HG03095 (cell line): ENCODE data around the gene CCND2.
A peak's percentile ranks its signal among the peaks of the same experiment; 100 is the strongest.
"Not testable (repeated sequence)": the region's sequence is repeated elsewhere in the genome, so short reads cannot be mapped to it uniquely, and the experiment has no call there.

Experiments used
- ATAC-seq: cut with Tn5 transposase; IDR thresholded peaks from one replicate; pipeline ENCODE4 v1.9.1; 2021; ENCODE audit warnings: moderate library complexity; ENCODE audit not compliant: unreplicated experiment

CCND2 gene

DNA sequence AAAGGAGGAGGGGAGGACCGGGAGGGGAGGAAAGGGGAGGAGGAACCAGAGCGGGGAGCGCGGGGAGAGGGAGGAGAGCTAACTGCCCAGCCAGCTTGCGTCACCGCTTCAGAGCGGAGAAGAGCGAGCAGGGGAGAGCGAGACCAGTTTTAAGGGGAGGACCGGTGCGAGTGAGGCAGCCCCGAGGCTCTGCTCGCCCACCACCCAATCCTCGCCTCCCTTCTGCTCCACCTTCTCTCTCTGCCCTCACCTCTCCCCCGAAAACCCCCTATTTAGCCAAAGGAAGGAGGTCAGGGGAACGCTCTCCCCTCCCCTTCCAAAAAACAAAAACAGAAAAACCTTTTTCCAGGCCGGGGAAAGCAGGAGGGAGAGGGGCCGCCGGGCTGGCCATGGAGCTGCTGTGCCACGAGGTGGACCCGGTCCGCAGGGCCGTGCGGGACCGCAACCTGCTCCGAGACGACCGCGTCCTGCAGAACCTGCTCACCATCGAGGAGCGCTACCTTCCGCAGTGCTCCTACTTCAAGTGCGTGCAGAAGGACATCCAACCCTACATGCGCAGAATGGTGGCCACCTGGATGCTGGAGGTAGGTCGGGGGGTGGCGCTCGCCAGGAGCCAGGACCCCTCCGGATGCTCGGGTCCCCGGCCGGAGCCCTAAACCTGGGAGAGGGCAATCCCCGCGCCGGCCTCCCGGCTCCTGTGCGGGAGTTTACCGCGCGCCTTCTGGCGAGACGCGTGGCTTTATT is at the start of gene CCND2:
Gene CCND2, plus strand, starts transcription at position 111 of the 744 bp plus-strand sequence. Its CDS starts 279 bp downstream, at position 390.
- peak; percentile 30 for ATAC-seq

DNA sequence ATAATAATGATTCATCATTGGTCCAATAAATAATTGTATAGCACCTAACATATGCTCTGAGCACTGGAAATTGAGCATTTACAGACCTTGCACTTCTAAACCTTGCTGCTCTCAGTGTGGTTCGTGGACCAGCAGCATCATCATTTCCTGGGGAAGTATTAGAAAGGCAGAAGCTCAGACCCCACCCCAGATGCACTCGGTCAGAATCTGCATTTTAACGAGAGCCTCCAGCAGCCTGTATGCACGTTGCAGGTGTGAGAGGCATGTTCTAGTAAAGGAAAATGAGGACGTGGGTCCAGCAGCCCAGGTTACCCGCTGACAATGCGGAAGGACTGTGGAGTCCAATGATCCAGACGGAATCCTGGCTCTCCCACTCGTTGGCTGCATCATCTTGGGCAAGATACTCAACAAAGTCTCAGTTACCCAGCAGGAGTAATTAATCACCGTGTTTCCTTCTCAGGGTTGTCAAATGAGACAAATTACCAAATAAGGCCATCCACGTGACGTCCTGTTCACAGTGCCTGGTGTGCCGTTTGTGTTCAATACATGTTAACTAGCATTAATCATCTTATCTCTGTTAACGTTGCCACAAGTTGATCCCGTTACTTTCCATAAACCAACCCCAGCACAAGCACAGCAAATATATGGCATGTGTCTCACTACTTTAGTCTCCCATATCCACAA is 49.2 kb upstream of the CCND2 start:
- ATAC-seq, result no peak

- ATAC-seq, result no peak
These were observed 48.0 kb upstream of the CCND2 start for GRCh38 chr12:4225571-4225970.

DNA sequence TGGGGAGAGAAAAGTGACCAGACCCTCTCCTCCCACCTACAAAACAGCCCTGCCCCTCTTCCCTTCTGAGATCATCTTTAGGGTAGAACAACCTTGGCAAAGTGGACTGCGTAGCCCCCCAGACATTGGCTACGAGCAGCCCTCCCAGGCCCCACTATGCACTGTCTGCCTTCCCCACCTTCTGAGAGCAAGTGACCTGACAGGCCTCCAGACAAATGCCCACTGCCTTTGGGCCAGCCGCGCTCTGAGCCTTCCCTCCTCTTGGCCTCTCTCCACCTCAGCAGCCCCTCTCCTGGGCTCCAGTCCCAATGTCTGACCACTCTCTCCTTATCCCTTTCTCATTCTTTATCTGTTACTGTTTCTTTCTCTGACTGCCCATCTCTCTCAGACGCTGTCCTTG is 46.5 kb upstream of the CCND2 start:
- ATAC-seq, result no peak

DNA sequence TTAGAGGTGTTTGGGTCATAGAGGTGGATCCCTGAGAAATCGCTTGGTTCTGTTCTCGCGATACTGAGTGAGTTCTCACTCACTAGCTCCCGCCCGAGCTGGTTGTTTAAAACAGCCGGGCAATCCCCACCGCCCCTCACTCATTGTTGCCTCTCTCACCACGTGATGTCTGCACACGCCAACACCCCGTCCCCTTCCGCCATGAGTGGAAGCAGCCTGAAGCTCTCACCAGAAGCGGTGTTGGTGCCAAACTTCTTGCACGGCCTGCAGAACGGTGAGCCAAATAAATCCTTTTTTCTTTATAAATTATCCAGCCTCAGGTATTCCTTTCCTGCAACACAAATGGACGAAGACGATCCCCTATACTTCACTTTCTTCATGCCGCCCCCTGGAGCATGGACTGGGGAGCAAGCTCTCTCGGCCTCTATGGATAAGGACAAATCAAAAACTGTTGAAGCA is 45.4 kb upstream of the CCND2 start:
- ATAC-seq, result no peak

- ATAC-seq, result no peak
These were observed 43.0 kb upstream of the CCND2 start for GRCh38 chr12:4230526-4230925.

GRCh38 chr12:4238577-4238976 is 35.0 kb upstream of the CCND2 start:
- ATAC-seq, result no peak

DNA sequence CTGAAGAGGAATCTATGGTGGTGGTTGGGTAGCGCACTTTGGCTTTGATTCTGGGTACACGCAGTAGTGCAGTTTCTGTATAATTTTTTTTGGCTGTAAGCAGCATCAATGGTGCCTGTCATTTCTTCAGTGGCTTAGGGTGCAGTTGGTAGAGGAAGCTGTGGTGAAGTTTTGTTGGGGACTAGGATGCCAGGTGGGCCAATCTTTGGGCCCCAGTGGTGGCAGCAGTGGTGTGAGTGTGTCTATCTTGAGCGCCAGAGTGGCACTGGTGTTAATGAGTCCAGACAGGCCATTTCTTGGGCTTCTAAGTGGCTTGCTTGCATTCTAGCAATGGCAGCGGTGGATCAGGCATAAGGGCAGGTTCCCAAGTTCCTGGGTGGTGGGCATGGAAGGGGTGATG is 33.8 kb upstream of the CCND2 start:
- ATAC-seq, result no peak

DNA sequence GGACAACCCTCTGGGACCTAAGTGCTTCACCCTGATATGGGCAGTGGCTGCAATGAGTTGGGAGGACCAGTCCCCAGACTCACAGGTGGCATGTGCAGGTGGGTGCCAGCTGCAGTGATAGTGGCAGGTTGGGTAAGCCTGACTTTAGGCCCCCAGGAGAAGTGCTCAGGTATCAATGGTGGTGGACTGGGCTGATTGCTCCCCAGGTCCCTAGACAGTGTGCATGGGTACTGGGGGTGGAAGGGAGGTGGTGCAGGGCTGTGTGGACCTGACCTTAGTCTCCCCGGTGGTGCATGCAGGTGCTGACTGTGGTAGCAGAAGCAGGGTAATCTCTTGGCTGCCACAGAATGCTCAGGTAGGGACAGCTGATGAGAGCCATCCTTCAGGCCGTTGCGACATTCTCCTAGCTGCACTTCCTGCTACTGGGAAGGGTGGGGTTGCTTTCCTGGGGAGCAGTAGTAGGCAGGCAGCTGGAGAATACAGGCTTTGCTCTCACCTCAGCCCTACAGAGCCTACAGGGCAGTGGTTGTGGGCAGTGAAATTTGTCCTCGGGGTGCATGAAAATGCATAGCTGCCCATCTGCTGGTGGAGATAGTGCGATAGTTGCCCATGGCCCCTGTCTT is 33.3 kb upstream of the CCND2 start:
- ATAC-seq, result no peak

DNA sequence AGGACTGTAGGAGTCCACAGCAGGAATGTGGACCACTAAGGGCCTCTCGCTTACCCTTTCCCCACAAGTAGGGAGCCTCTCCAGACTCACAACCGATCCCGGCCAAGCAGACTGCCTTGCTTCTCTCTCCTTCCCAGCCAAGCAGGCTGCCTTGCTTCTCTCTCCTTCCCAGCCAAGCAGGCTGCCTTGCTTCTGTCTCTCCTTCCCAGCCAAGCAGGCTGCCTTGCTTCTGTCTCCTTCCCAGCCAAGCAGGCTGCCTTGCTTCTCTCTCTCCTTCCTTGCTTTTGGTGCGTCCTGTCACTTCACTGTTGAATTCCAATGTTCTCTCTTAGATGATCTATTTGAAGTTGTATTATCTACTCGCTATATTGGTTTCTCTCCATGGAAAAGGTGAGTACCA is 32.6 kb upstream of the CCND2 start:
- no peak for ATAC-seq

DNA sequence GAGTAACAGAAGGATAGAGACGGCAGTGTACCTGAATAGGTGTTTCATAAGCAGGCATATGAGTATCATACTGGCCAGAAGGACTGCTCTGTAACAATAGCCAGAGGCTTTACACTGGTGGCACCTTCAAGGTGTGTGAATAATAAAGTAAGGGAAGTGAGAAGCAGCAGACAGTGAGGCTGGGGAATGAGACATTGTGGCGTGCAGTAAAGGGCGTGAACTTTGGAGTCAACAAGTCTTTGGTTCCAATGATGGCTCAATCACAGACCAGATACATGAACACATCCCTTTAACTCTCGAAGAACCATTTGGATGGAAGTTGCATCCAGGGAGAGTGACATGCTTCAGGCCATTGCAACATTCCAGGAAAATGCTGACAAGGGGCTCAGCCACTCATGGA is 32.0 kb upstream of the CCND2 start:
- ATAC-seq, result no peak

GRCh38 chr12:4242595-4242994 is 31.0 kb upstream of the CCND2 start:
- no peak for ATAC-seq

DNA sequence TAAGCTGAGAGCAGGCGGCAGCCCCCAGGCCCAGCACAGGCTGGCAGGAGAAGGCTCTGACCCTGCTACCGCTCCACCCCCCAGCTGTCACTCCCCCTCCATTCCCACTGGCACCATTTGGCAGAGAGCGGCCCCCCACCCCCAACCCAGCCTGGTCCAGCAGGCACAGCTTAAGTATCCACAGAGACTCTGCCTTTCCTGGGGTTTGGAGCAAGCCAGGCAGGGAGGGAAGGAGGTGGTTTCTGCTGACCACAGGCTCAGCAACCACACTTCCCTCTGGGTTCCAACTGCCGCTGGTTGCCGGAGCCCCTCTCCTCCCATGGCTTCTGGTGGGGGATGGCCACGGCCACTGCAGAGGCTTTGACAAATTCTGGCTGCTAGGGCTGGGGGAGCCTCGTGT is 30.5 kb upstream of the CCND2 start:
- no peak for ATAC-seq

- ATAC-seq, result not testable (repeated sequence)
These were observed 30.0 kb upstream of the CCND2 start for GRCh38 chr12:4243491-4244100.

GRCh38 chr12:4244868-4245267 is 28.7 kb upstream of the CCND2 start:
- ATAC-seq, result no peak

- no peak for ATAC-seq
These were observed 28.1 kb upstream of the CCND2 start for GRCh38 chr12:4245446-4245845.

DNA sequence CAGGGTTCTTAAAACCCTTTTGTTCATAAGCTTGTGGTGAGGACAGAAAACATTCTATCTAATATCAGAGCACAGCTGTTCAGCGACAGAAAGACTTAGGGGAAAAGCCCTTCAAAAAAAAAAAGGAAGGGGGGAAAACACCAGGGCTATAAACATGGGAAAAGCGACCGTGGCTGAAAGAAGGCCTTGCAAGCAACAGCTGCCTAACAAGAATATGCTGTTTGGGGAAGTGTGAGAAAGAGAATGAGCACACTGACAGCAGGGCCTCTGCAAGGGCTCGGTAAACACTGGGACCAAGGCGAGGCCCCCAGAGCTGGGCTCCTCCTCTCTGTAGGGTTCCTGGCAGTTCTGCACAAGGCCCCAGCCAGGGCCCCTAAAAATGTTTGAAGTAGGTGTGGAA is 27.4 kb upstream of the CCND2 start:
- no peak for ATAC-seq

DNA sequence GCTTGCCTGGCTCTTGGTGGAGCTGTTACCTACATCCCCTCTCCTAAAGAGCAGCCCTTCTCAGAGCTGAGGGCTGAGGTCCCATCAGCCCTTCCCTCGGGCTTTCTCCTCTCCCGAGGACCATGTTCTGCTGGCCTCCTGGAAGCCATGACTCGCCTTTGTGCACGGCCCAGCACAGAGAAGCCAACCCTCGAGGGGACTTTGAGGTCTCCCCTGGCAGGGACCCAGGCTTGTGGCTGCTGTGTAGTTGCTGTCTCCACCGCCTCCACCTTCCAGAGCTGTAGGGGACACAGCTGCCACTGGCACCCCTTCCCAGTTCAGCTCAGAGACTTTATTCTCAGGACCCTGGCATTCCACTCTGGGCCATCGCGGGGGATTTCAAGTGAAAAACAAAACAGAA is 22.9 kb upstream of the CCND2 start:
- no peak for ATAC-seq

DNA sequence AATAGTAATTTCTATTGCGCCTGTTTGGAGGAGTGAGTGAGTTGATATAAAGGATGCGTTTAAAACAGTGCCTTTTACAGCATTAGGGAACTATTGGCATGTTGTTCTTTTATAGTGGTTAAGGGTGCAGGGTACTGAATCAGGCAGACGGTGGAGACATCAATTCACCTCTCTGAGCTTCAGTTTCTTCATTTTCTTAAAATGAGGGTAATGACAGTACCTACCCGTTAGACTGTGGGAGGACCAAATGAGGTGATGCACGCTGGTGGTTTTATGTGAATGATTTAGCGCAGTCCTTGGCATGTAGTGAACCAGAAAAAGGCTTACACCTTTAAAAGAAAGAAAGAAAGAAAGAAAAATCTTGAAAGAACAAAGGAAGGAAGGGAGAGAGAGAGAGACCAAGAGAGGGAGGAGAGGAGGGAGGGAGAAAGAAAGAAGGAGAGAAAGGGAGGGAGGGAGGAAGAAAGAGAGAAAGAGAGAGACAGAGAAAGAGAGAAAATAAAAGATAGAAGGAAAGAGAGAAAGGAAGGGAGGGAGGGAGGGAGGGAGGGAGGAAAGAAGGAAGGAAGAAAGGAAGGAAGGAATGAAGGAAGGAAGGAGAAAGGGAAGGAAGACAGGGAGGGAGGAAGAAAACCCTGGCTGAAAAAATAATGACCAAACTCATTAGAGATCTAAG is 22.2 kb upstream of the CCND2 start:
- ATAC-seq, result no peak

- ATAC-seq, result no peak
These were observed 21.6 kb upstream of the CCND2 start for GRCh38 chr12:4251967-4252366.

GRCh38 chr12:4252601-4253000 is 21.0 kb upstream of the CCND2 start:
- no peak for ATAC-seq
